GM12872 (cell line): ENCODE results near the gene KDM4B.

Experiments
- TF ChIP-seq, protein P1 (sequence below): IDR thresholded peaks from 3 replicates; pipeline ENCODE4 v1.5.1; 2011; ENCODE audit warnings: low read depth, mild to moderate bottlenecking, low read length, moderate library complexity; ENCODE audit not compliant: insufficient read depth

Gene KDM4B

DNA sequence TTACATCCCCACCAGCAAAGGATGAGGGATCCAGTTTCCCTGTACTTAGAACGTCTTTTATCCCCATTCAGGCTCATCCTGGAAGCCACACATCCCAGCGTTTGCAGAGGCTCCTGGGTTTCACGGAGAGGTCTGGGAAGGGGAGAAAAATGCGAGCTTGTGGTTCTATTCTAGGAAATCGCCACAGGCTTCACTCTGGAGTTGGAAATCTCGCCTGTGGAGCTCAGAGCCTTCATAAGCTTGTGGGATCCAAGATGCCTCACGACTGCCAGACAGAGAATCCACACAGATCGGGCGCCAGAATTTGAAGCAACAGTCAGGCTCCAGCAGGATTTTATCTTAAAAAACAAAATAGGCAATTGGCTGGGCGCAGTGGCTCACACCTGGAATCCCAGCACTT is 213.8 kb downstream of the KDM4B start:
- TF ChIP-seq, protein P1, sequence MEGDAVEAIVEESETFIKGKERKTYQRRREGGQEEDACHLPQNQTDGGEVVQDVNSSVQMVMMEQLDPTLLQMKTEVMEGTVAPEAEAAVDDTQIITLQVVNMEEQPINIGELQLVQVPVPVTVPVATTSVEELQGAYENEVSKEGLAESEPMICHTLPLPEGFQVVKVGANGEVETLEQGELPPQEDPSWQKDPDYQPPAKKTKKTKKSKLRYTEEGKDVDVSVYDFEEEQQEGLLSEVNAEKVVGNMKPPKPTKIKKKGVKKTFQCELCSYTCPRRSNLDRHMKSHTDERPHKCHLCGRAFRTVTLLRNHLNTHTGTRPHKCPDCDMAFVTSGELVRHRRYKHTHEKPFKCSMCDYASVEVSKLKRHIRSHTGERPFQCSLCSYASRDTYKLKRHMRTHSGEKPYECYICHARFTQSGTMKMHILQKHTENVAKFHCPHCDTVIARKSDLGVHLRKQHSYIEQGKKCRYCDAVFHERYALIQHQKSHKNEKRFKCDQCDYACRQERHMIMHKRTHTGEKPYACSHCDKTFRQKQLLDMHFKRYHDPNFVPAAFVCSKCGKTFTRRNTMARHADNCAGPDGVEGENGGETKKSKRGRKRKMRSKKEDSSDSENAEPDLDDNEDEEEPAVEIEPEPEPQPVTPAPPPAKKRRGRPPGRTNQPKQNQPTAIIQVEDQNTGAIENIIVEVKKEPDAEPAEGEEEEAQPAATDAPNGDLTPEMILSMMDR: no peak

DNA sequence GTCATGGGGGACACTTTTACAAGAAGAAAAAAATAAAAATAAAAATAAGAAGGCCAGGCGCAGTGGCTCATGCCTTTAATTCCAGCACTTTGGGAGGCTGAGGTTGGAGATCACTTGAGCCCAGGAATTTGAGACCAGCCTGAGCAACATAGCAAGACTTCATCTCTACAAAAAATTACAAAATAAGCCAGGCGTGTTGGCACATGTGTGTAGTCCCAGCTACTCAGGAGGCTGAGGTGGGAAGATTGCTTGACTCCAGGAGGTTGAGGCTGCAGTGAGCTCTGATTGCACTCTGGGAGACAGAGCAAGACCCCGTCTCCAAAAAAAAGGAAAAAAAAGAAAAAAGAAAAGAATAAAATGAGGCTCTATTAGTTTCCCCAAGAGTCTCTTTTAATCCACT is 214.7 kb downstream of the KDM4B start:
- TF ChIP-seq, protein P1: no peak

DNA sequence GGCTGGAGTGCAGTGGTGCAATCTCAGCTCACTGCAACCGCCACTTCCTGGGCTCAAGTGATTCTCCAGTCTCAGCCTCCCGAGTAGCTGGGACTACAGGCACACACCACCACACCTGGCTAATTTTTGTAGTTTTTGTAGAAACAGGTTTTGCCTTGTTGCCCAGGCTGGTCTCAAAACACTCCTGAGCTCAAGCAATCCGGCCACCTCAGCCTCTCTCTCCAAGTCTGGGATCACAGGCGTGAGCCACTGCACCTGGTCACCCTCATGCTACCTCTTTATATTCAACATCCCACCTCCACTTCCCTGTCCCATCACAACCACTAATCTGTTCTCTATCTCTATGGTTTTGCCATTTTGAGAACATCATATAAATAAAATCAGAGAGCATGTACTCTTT is 216.0 kb downstream of the KDM4B start:
- TF ChIP-seq, protein P1: no peak

DNA sequence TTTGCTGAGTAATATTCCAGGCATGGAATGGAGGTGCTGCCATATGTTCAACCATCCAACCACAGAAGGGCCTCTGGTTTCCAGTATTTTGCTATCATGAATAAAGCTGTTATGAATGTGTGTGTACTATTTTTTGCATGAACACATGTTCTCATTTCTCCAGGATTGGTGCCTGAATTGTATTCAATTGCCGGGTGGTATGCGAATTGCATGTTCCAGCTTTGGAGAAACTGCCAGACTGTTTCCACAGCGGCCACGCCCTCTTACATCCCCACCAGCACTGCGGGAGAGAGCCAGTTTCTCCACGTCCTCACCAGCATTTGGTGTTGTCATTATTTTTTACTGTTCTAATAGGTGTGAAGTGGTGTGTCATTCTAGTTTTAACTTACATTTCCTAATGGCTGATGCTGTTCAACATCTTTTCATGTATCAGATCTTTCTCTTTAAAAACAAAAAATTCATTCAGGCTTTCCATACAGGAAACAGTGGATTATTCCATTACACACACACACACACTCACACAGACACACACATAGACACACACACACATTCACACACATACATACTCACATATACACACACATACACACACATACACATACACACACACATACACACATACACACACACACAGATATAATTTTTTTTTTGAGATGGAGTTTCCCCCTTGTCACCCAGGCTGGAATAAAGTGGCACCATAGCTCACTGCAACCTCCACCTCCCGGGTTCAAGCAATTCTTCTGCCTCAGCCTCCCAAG is 217.6 kb downstream of the KDM4B start:
- TF ChIP-seq, protein P1: no peak

DNA sequence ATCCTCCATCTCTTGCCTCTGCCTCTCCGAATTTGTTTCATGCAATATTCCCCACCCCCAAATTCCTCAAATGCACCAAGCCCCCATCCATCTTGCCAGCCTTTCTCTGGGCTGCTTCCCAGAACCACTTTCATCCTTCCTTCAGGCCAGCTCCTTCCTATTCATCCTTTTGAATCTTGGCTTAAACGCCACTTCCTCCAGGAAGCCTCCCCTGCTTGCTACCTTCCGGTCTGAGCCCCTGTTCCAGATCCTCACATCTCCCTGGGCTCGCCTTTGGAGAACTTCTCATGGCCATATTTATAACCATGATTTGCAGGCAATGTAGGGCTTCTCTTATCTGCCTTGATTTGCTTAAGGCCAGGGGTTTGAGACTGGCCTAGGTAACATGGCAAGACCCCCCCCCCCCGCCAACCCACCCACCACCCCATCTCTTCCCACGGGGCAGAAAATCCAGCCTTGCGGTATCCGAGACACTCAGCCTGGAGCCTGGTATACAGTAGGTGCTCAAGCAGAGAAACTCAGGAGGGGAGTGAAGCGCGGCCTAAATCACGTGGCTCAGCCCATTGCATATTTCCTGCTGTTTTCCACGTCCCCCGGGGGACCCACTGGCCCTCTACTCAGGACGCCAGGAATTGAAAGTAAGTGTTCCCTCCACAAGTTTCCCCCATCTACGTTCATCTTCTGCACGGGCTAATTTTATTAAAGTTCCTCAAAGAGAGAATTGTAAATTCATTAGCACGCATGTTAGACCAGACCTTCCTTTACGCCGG is 219.8 kb downstream of the KDM4B start:
- TF ChIP-seq, protein P1: no peak

DNA sequence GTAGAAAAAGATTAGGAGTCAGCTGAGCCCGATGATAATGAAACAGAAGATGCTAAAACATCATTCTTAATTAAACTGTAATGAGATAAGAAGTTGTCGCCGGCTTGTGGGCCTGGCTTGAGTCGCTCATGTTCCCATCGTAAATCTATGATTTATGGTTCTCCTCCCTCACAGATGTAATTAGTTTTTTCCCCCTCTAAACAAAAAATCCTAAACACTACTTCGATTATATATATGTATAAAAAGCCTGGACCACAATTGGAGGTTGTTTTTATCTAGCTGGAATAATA is 220.3 kb downstream of the KDM4B start:
- TF ChIP-seq, protein P1: no peak

DNA sequence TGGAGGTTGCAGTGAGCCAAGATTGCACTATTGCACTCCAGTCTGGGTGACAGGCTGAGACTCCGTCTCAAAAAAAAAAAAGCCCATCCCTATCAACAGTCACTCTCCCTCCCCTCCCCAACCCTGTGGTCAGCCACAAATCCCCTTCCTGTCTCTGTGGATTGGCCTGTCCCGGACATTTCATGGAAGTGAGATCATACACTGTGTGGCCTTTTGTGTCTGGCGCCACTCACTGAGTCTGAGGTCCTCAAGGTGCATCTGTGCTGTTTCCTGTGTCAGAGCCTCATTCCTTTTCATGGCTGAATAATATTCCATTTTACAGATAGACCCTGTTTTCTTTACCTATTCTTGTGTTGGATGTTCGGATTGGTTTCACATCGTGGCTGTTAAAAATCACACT is 222.2 kb downstream of the KDM4B start:
- TF ChIP-seq, protein P1: no peak
